AG09309 (cell line): ENCODE measurements around the gene OPN1MW2.
"Not testable (repeated sequence)": the region's sequence is repeated elsewhere in the genome, so short reads cannot be mapped to it uniquely, and the experiment has no call there.

Experiments
- DNase-seq: peaks from one replicate; pipeline ENCODE4 v3.0.0-alpha.2; 2010; ENCODE audit warnings: low read depth
- H3K4me3 ChIP-seq: 2 replicates; pipeline ENCODE4 v1.5.1; 2011; ENCODE audit warnings: mild to moderate bottlenecking, low read depth, low read length, moderate library complexity; ENCODE audit not compliant: control insufficient read depth

OPN1MW2 gene

DNA sequence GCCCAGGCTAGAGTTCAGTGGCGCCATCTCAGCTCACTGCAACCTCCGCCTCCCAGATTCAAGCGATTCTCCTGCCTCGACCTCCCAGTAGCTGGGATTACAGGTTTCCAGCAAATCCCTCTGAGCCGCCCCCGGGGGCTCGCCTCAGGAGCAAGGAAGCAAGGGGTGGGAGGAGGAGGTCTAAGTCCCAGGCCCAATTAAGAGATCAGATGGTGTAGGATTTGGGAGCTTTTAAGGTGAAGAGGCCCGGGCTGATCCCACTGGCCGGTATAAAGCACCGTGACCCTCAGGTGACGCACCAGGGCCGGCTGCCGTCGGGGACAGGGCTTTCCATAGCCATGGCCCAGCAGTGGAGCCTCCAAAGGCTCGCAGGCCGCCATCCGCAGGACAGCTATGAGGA, 37.7 kb downstream of the OPN1MW2 start, which contains the start of gene OPN1MW3:
Gene OPN1MW3, plus strand, starts transcription at position 301 of the 400 bp plus-strand sequence. Its CDS starts 38 bp downstream, at position 339.
- DNase-seq, H3K4me3 ChIP-seq: not testable (repeated sequence)

- DNase-seq: not testable (repeated sequence)
These were observed 39.2 kb downstream of the OPN1MW2 start for GRCh38 chrX:154258711-154259110.

GRCh38 chrX:154263072-154263471, 43.5 kb downstream of the OPN1MW2 start:
- H3K4me3 ChIP-seq, DNase-seq: not testable (repeated sequence)

More at GRCh38 chrX:154258711-154259110, 39.2 kb downstream of the OPN1MW2 start:
- not testable (repeated sequence) for H3K4me3 ChIP-seq

DNA sequence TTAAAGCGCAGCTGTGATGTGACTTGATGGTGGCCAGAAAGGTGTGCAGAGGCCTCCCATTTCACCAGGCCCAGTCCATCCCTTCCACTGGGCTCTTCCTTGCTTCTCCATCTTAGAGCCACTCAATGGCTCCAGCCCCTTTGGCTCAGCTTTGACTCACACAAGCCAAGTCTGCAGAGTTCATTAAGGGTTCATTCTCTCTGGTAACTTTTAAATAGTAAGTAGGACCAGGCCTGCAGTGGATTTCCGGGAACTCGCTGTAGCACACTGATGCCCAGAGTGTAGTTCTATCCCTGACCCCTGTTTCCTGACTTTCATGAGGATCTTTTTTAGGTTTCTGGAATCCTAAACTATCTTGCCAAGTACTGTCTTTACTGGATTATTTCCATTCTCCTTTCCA, 49.7 kb downstream of the OPN1MW2 start:
- DNase-seq, H3K4me3 ChIP-seq: not testable (repeated sequence)
